Upper lobe of left lung (tissue), 6 donors: Measurements from ENCODE around the gene FGF14. TPM values are rescaled to one million over a fixed set of nuclear protein-coding genes. Genes with fewer than 3 reads are reported as not detected.
A peak's percentile ranks its signal among the peaks of the same experiment; 100 is the strongest.

ENCODE experiments used
- ATAC-seq, 2 donors: fragments of 200-7000 bp; cut with Tn5 transposase; one replicate each; pipeline ENCODE4 v1.9.1; 2022; ENCODE audit warnings: mild to moderate bottlenecking in 2 of 2, moderate library complexity in 2 of 2; ENCODE audit not compliant: low FRiP score in 2 of 2
- DNase-seq, 2 donors: peaks; one replicate each; pipeline ENCODE4 v3.0.0-alpha.2; 2019 to 2020
- H3K27ac ChIP-seq, 4 donors: fragments of 200-600 bp; sonication (generic); one replicate each; pipeline ENCODE4 v1.5.1; 2016 to 2019
- H3K27me3 ChIP-seq, 4 donors: fragments of 200-600 bp; sonication (generic); one replicate each; pipeline ENCODE4 v1.5.1; 2017 to 2019
- H3K36me3 ChIP-seq, 4 donors: fragments of 200-600 bp; sonication (generic); one replicate each; pipeline ENCODE4 v1.5.1; 2016 to 2019
- H3K4me1 ChIP-seq, 4 donors: fragments of 200-600 bp; sonication (generic); one replicate each; pipeline ENCODE4 v1.5.1; 2018 to 2019
- H3K4me3 ChIP-seq, 4 donors: fragments of 200-600 bp; sonication (generic); one replicate each; pipeline ENCODE4 v1.5.1; 2017 to 2019; ENCODE audit warnings: mild to moderate bottlenecking in 2 of 4, moderate library complexity in 1 of 4
- H3K9me3 ChIP-seq, 4 donors: fragments of 200-600 bp; sonication (generic); one replicate each; pipeline ENCODE4 v1.5.1; 2018 to 2019
- CTCF ChIP-seq, 6 experiments: fragments of 450-650 bp in 4 of 6; fragments of 200-600 bp in 2 of 6; sonication (generic) in 2 of 6; IDR thresholded peaks; one replicate each; pipeline ENCODE4 v1.5.1; 2016 to 2019; ENCODE audit warnings: antibody characterized with exemption in 6 of 6
- EP300 ChIP-seq, 4 donors: sonication (generic); formaldehyde crosslinking; IDR thresholded peaks; one replicate each; pipeline ENCODE4 v1.5.1; 2017; ENCODE audit warnings: antibody characterized with exemption in 4 of 4, control low read depth in 2 of 4
- POLR2A ChIP-seq, 4 donors: fragments of 450-650 bp; IDR thresholded peaks; one replicate each; pipeline ENCODE4 v1.5.1; 2016 to 2017; ENCODE audit warnings: antibody characterized with exemption in 4 of 4, mild to moderate bottlenecking in 2 of 4
- POLR2AphosphoS5 ChIP-seq, 2 donors: sonication (generic); formaldehyde crosslinking; IDR thresholded peaks; one replicate each; pipeline ENCODE4 v1.5.1; 2017; ENCODE audit warnings: antibody characterized with exemption in 2 of 2
- WGBS, 2 donors: methylation state at CpG; one replicate each; pipeline ENCODE4 v1.1.5; 2017 to 2018; 5-methylcytosine and 5-hydroxymethylcytosine counted together
- total RNA-seq, 6 donors: library from RNA; depleted of rRNA in 4 of 6; stranded (reverse); fragments of >200 nt in 4 of 6; gene quantifications; one replicate each; pipeline versions ENCODE4 v1.1.0 to v1.2.1, GENCODE V29; 2016 to 2021
- donor health status: DM: no; HTN: no; CAD: no; lungs with moderate emphysema.
- donor health status: DM: no; HTN: yes; CAD: no; lungs with severe emphysema.

The FGF14 gene
- total RNA-seq, 6 donors from 2014 or later, result 0.80 to 8.4 (median 4.1) TPM

GRCh38 chr13:101717353-101717752 lies 684.5 kb downstream of the FGF14 start:
- Histone ChIP-seq H3K27ac (no peak overlapping the region), H3K36me3 (no peaks in the 10 kb centered on the region), H3K4me1 (no peaks in the 10 kb centered on the region), H3K9me3 (no peaks in the 10 kb centered on the region), H3K27me3 (no peaks in the 10 kb centered on the region), H3K4me3 (no peak overlapping the region)
- DNase-seq (no peak), ATAC-seq (no peak)
- TF ChIP-seq CTCF (IDR thresholded peaks at IDR 0.05) (no peak), EP300 (IDR thresholded peaks at IDR 0.05) (no peak), POLR2AphosphoS5 (IDR thresholded peaks at IDR 0.05) (no peak), POLR2A (IDR thresholded peaks at IDR 0.05) (no peak)
- WGBS, 2 donors, result 92 to 93% methylated on average over 10 of the region's 10 CpGs

- ATAC-seq (no peak), DNase-seq (no peak)
- Histone ChIP-seq H3K27me3 (no peaks in the 10 kb centered on the region), H3K9me3 (no peaks in the 10 kb centered on the region), H3K4me1 (no peaks in the 10 kb centered on the region), H3K36me3 (no peaks in the 10 kb centered on the region), H3K27ac (no peak overlapping the region), H3K4me3 (no peak overlapping the region)
- WGBS, 2 donors, result 93 to 94% methylated on average over 2 to 3 of the region's 3 CpGs
- TF ChIP-seq POLR2AphosphoS5 (IDR thresholded peaks at IDR 0.05), result no peak
Observed at GRCh38 chr13:101714195-101714594, 687.7 kb downstream of the FGF14 start.

- WGBS, 2 donors, result 86 to 88% methylated on average over 2 of the region's 2 CpGs
- Histone ChIP-seq H3K4me1 (no peaks in the 10 kb centered on the region), H3K27me3 (no peaks in the 10 kb centered on the region), H3K4me3 (no peak overlapping the region), H3K27ac (no peak overlapping the region), H3K9me3 (no peaks in the 10 kb centered on the region), H3K36me3 (no peaks in the 10 kb centered on the region)
- no peak for DNase-seq
- TF ChIP-seq CTCF (IDR thresholded peaks at IDR 0.05) (no peak), EP300 (IDR thresholded peaks at IDR 0.05) (no peak), POLR2AphosphoS5 (IDR thresholded peaks at IDR 0.05) (no peak), POLR2A (IDR thresholded peaks at IDR 0.05) (no peak)
- peak in 1 of 2 donors; percentile 14 for ATAC-seq
Observed at GRCh38 chr13:101712026-101712348, 689.9 kb downstream of the FGF14 start.

GRCh38 chr13:101711307-101712025 lies 690.4 kb downstream of the FGF14 start:
- DNase-seq (no peak), ATAC-seq (peak in 1 of 2 donors; percentile 36)
- no peaks in the 10 kb centered on the region for H3K36me3 ChIP-seq
- WGBS, 2 donors, result 85% methylated on average over 2 of the region's 2 CpGs
- no peak overlapping the region for H3K27ac ChIP-seq
- H3K4me1 ChIP-seq, result peaks cover 0 to 3% (median 0%) of the 10 kb centered on the region in 4 donors
- no peaks in the 10 kb centered on the region for H3K9me3 ChIP-seq
- no peaks in the 10 kb centered on the region for H3K27me3 ChIP-seq
- H3K4me3 ChIP-seq, result no peak overlapping the region
- TF ChIP-seq POLR2A (IDR thresholded peaks at IDR 0.05) (no peak), POLR2AphosphoS5 (IDR thresholded peaks at IDR 0.05) (no peak), CTCF (IDR thresholded peaks at IDR 0.05) (no peak), EP300 (IDR thresholded peaks at IDR 0.05) (no peak)

GRCh38 chr13:101709952-101710351 lies 691.9 kb downstream of the FGF14 start:
- DNase-seq, result no peak
- no peaks in the 10 kb centered on the region for H3K36me3 ChIP-seq
- H3K4me3 ChIP-seq, result no peak overlapping the region
- no peaks in the 10 kb centered on the region for H3K9me3 ChIP-seq
- ATAC-seq, result no peak
- WGBS, 2 donors, result 86 to 91% methylated on average over 6 of the region's 6 CpGs
- H3K4me1 ChIP-seq, result peaks cover 0 to 3% (median 0%) of the 10 kb centered on the region in 4 donors
- H3K27ac ChIP-seq, result no peak overlapping the region
- no peak for TF ChIP-seq POLR2A (IDR thresholded peaks at IDR 0.05)
- no peak for TF ChIP-seq CTCF (IDR thresholded peaks at IDR 0.05)
- no peak for TF ChIP-seq POLR2AphosphoS5 (IDR thresholded peaks at IDR 0.05)
- TF ChIP-seq EP300 (IDR thresholded peaks at IDR 0.05), result no peak
- no peaks in the 10 kb centered on the region for H3K27me3 ChIP-seq
